ENCODE data around the gene CCDC200.
"Not testable (repeated sequence)": the region's sequence is repeated elsewhere in the genome, so short reads cannot be mapped to it uniquely, and the experiment has no call there.

Gene CCDC200

GRCh38 chr17:43220511-43221125 is 7.8 kb downstream of the CCDC200 start:
- Mint-ChIP-seq H3K4me1 (peaks cover 12% of the 10 kb centered on the region), H3K4me3 (no peak overlapping the region), H3K27ac (peak overlapping the region; percentile 58), H3K36me3 (peaks cover 66% of the 10 kb centered on the region), H3K9me3 (no peaks in the 10 kb centered on the region)
- DNase-seq (ENCODE audit: low spot score in 2 of 2), result peak in 1 of 2 donors; percentile 44
- ATAC-seq, result no peak

- DNase-seq (ENCODE audit: low spot score in 2 of 2) (peak in 1 of 2 donors; percentile 32), ATAC-seq (no peak)
- Mint-ChIP-seq H3K4me1 (peaks cover 15% of the 10 kb centered on the region), H3K36me3 (peaks cover 71% of the 10 kb centered on the region), H3K9me3 (no peaks in the 10 kb centered on the region), H3K27ac (peak overlapping the region; percentile 53), H3K4me3 (no peak overlapping the region)
These were observed 8.6 kb downstream of the CCDC200 start for GRCh38 chr17:43219746-43220380.

GRCh38 chr17:43219001-43219400 is 9.4 kb downstream of the CCDC200 start:
- ATAC-seq, result no peak
- peaks cover 16% of the 10 kb centered on the region for H3K4me1 Mint-ChIP-seq
- H3K27ac Mint-ChIP-seq, result peak overlapping the region; percentile 53
- H3K4me3 Mint-ChIP-seq, result no peak overlapping the region
- peak in 1 of 2 donors; percentile 30 for DNase-seq (ENCODE audit: low spot score in 2 of 2)
- H3K9me3 Mint-ChIP-seq, result no peaks in the 10 kb centered on the region
- peaks cover 71% of the 10 kb centered on the region for H3K36me3 Mint-ChIP-seq

GRCh38 chr17:43217614-43218087 is 10.8 kb downstream of the CCDC200 start:
- H3K27ac Mint-ChIP-seq, result peak overlapping the region; percentile 53
- H3K4me3 Mint-ChIP-seq, result no peak overlapping the region

GRCh38 chr17:43216762-43217613 is 11.4 kb downstream of the CCDC200 start:
- H3K36me3 Mint-ChIP-seq, result peaks cover 62% of the 10 kb centered on the region
- no peak overlapping the region for H3K4me3 Mint-ChIP-seq
- DNase-seq (ENCODE audit: low spot score in 2 of 2) (no peak), ATAC-seq (no peak)
- no peaks in the 10 kb centered on the region for H3K9me3 Mint-ChIP-seq
- peak overlapping the region; percentile 53 for H3K27ac Mint-ChIP-seq
- peaks cover 36% of the 10 kb centered on the region for H3K4me1 Mint-ChIP-seq

More at GRCh38 chr17:43217614-43218087, 10.8 kb downstream of the CCDC200 start:
- no peak for DNase-seq (ENCODE audit: low spot score in 2 of 2)
- H3K9me3 Mint-ChIP-seq, result no peaks in the 10 kb centered on the region
- H3K4me1 Mint-ChIP-seq, result peaks cover 29% of the 10 kb centered on the region
- peak; percentile 44 for ATAC-seq
- H3K36me3 Mint-ChIP-seq, result peaks cover 63% of the 10 kb centered on the region

- Mint-ChIP-seq H3K9me3 (no peaks in the 10 kb centered on the region), H3K4me1 (peaks cover 38% of the 10 kb centered on the region), H3K4me3 (no peak overlapping the region), H3K36me3 (peaks cover 63% of the 10 kb centered on the region), H3K27ac (peak overlapping the region; percentile 50)
- DNase-seq (ENCODE audit: low spot score in 2 of 2), result no peak
- ATAC-seq, result no peak
These were observed 12.1 kb downstream of the CCDC200 start for GRCh38 chr17:43216369-43216761.

GRCh38 chr17:43215341-43215740 is 13.1 kb downstream of the CCDC200 start:
- Mint-ChIP-seq H3K36me3 (peaks cover 62% of the 10 kb centered on the region), H3K27ac (peak overlapping the region; percentile 50), H3K4me3 (no peak overlapping the region), H3K9me3 (no peaks in the 10 kb centered on the region), H3K4me1 (peaks cover 46% of the 10 kb centered on the region)
- ATAC-seq (no peak), DNase-seq (ENCODE audit: low spot score in 2 of 2) (no peak)

GRCh38 chr17:43213545-43213944 is 14.9 kb downstream of the CCDC200 start:
- Mint-ChIP-seq H3K27ac (peak overlapping the region; percentile 97), H3K36me3 (peaks cover 67% of the 10 kb centered on the region), H3K9me3 (no peaks in the 10 kb centered on the region), H3K4me1 (peaks cover 46% of the 10 kb centered on the region), H3K4me3 (peak overlapping the region; percentile 97)
- no peak for DNase-seq (ENCODE audit: low spot score in 2 of 2)
- no peak for ATAC-seq

- Mint-ChIP-seq H3K4me1 (peaks cover 43% of the 10 kb centered on the region), H3K9me3 (no peaks in the 10 kb centered on the region), H3K36me3 (peaks cover 64% of the 10 kb centered on the region), H3K4me3 (peak overlapping the region; percentile 97), H3K27ac (peak overlapping the region; percentile 97)
- no peak for DNase-seq (ENCODE audit: low spot score in 2 of 2)
- no peak for ATAC-seq
These were observed 15.6 kb downstream of the CCDC200 start for GRCh38 chr17:43212641-43213490.

GRCh38 chr17:43211480-43212402 is 16.7 kb downstream of the CCDC200 start, which contains the start of gene TMEM106A:
TSS of gene TMEM106A (plus strand) at chr17:43211875. CDS start at chr17:43213042, 1,167 bp downstream.
- Mint-ChIP-seq H3K27ac (peak within 1 kb of the TSS; percentile 97), H3K9me3 (no peaks in the 10 kb centered on the region), H3K4me1 (peaks cover 38% of the 10 kb centered on the region), H3K36me3 (peaks cover 56% of the 10 kb centered on the region), H3K4me3 (peak within 1 kb of the TSS; percentile 97)
- DNase-seq (ENCODE audit: low spot score in 2 of 2), result peak; percentile 55 to 87
- ATAC-seq, result peak; percentile 94

GRCh38 chr17:43211123-43211479 is 17.3 kb downstream of the CCDC200 start:
- peaks cover 38% of the 10 kb centered on the region for H3K4me1 Mint-ChIP-seq
- peaks cover 56% of the 10 kb centered on the region for H3K36me3 Mint-ChIP-seq
- peak overlapping the region; percentile 97 for H3K27ac Mint-ChIP-seq
- peak overlapping the region; percentile 97 for H3K4me3 Mint-ChIP-seq
- ATAC-seq (no peak), DNase-seq (ENCODE audit: low spot score in 2 of 2) (no peak)
- no peaks in the 10 kb centered on the region for H3K9me3 Mint-ChIP-seq

- Mint-ChIP-seq H3K9me3 (no peaks in the 10 kb centered on the region), H3K36me3 (peaks cover 56% of the 10 kb centered on the region), H3K27ac (peak overlapping the region; percentile 97), H3K4me1 (peaks cover 34% of the 10 kb centered on the region), H3K4me3 (peak overlapping the region; percentile 97)
- DNase-seq (ENCODE audit: low spot score in 2 of 2) (no peak), ATAC-seq (no peak)
These were observed 17.8 kb downstream of the CCDC200 start for GRCh38 chr17:43210576-43210975.

- not testable (repeated sequence) for DNase-seq (ENCODE audit: low spot score in 2 of 2); H3K4me1 Mint-ChIP-seq; H3K4me3 Mint-ChIP-seq; ATAC-seq; H3K9me3 Mint-ChIP-seq; H3K27ac Mint-ChIP-seq
- peaks cover 90% of the 10 kb centered on the region for H3K36me3 Mint-ChIP-seq
These were observed 25.4 kb downstream of the CCDC200 start for GRCh38 chr17:43203013-43203412.

GRCh38 chr17:43200127-43200526 is 28.3 kb downstream of the CCDC200 start:
- peak overlapping the region; percentile 71 for H3K27ac Mint-ChIP-seq
- DNase-seq (ENCODE audit: low spot score in 2 of 2) (no peak), ATAC-seq (no peak)
- H3K4me3 Mint-ChIP-seq, result no peak overlapping the region
- H3K4me1 Mint-ChIP-seq, result peaks cover 5% of the 10 kb centered on the region
- peaks cover 100% of the 10 kb centered on the region for H3K36me3 Mint-ChIP-seq
- no peaks in the 10 kb centered on the region for H3K9me3 Mint-ChIP-seq
